Measurements from ENCODE around the gene MYBPC2. TPM values are rescaled to one million over a fixed set of nuclear protein-coding genes. Genes with fewer than 3 reads are reported as not detected.
"Not testable (repeated sequence)": the region's sequence is repeated elsewhere in the genome, so short reads cannot be mapped to it uniquely, and the experiment has no call there.

The MYBPC2 gene
- total and polyA plus RNA-seq, 2 donors (not counting 3 experiments of a cell fraction or from before 2014, with no cell fraction given): 0.03 TPM; not detected in 1

GRCh38 chr19:50387868-50388245 lies 44.8 kb upstream of the MYBPC2 start:
- dilution Hi-C loops (cut with MboI; ENCODE audit: extremely low pct_ligation_motif_present, low sequenced_read_pairs): no loop called here
- Histone ChIP-seq H3K36me3 (ENCODE audit: control insufficient read depth in 2 of 2, extremely low read depth in 1 of 2, insufficient read depth in 2 of 2, low read length in 2 of 2) (no peaks in the 10 kb centered on the region), H3K27ac (ENCODE audit: insufficient read depth, low read depth, low read length) (no peak overlapping the region), H2AFZ (ENCODE audit: low read depth, low read length) (no peak overlapping the region), H3K27me3 (ENCODE audit: control insufficient read depth in 2 of 2, insufficient read depth in 2 of 2, low read length in 2 of 2) (no peaks in the 10 kb centered on the region), H3K9me3 (replicated peaks; ENCODE audit: control insufficient read depth, insufficient read depth, low read length) (no peaks in the 10 kb centered on the region), H4K20me1 (replicated peaks; ENCODE audit: control insufficient read depth, extremely low read depth, insufficient read depth, low read length) (no peaks in the 10 kb centered on the region), H3K9me1 (replicated peaks; ENCODE audit: control insufficient read depth, extremely low read depth, insufficient read depth, low read length) (no peaks in the 10 kb centered on the region), H3K79me2 (ENCODE audit: control insufficient read depth, insufficient read depth, low read length) (peaks cover 33% of the 10 kb centered on the region), H3K4me1 (ENCODE audit: control insufficient read depth, extremely low read depth, insufficient read depth, low read length) (peaks cover 16% of the 10 kb centered on the region), H3K9ac (replicated peaks; ENCODE audit: extremely low read depth, insufficient read depth, low read length) (no peak overlapping the region), H3K4me3 (replicated peaks in 1 of 3; ENCODE audit: insufficient read depth in 1 of 3, low read depth in 1 of 3, low read length in 3 of 3) (no peak overlapping the region), H3K4me2 (ENCODE audit: insufficient read depth, low read length) (no peak overlapping the region)
- DNase-seq (ENCODE audit: low read depth, low spot score) (no peak), FAIRE-seq (no peak)
- TF ChIP-seq, protein P1, sequence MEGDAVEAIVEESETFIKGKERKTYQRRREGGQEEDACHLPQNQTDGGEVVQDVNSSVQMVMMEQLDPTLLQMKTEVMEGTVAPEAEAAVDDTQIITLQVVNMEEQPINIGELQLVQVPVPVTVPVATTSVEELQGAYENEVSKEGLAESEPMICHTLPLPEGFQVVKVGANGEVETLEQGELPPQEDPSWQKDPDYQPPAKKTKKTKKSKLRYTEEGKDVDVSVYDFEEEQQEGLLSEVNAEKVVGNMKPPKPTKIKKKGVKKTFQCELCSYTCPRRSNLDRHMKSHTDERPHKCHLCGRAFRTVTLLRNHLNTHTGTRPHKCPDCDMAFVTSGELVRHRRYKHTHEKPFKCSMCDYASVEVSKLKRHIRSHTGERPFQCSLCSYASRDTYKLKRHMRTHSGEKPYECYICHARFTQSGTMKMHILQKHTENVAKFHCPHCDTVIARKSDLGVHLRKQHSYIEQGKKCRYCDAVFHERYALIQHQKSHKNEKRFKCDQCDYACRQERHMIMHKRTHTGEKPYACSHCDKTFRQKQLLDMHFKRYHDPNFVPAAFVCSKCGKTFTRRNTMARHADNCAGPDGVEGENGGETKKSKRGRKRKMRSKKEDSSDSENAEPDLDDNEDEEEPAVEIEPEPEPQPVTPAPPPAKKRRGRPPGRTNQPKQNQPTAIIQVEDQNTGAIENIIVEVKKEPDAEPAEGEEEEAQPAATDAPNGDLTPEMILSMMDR (IDR thresholded peaks at IDR 0.05; ENCODE audit: extremely low read depth in 1 of 2, insufficient read depth in 1 of 2, low read depth in 1 of 2, low read length in 2 of 2): no peak
- no peak for TF ChIP-seq EZH2 (IDR thresholded peaks at IDR 0.05; ENCODE audit: borderline replicate concordance, low read depth, low read length, severe bottlenecking)
- no peak for TF ChIP-seq POLR2A (IDR thresholded peaks at IDR 0.05; ENCODE audit: low read depth, low read length)
- TF ChIP-seq JUN (IDR thresholded peaks at IDR 0.05; ENCODE audit: borderline replicate concordance, insufficient read depth, insufficient read length, low read depth): no peak
- no peak for TF ChIP-seq POLR2AphosphoS5 (IDR thresholded peaks at IDR 0.05; ENCODE audit: insufficient read depth, low read depth, low read length)
- TF ChIP-seq FOS (IDR thresholded peaks at IDR 0.05; ENCODE audit: borderline replicate concordance, insufficient read depth, low read length): no peak
- TF ChIP-seq MAX (IDR thresholded peaks at IDR 0.05; ENCODE audit: insufficient read depth, insufficient read length): no peak
- TF ChIP-seq GATA2 (IDR thresholded peaks at IDR 0.05; ENCODE audit: insufficient read depth, insufficient read length, low read depth, low read length): no peak
- intact Hi-C loops (cut with micrococcal nuclease): no loop called here
- no TSS peak for BruUV-seq (replicated peaks)
- ChIA-PET CTCF (no interaction called here), POLR2A (interaction anchor here (0.6 kb wide), 1 partner anchor 496 kb away, joined by 6 read pairs; no protein-coding TSS in a partner anchor)

GRCh38 chr19:50390295-50390694 lies 42.4 kb upstream of the MYBPC2 start:
- POLR2A ChIA-PET: interaction anchor here (0.7 kb wide), 1 partner anchor 121 kb away, joined by 3 read pairs; the partner anchor contains the start of gene JOSD2
- CTCF ChIA-PET: interaction anchor here (1.1 to 1.6 kb wide), 2 partner anchors 14 to 22 kb away, joined by 3 read pairs; no protein-coding TSS in a partner anchor
- FAIRE-seq; H3K4me2 ChIP-seq (ENCODE audit: insufficient read depth, low read length); dilution Hi-C loops (cut with MboI; ENCODE audit: extremely low pct_ligation_motif_present, low sequenced_read_pairs); H3K9ac ChIP-seq (replicated peaks; ENCODE audit: extremely low read depth, insufficient read depth, low read length); H3K4me1 ChIP-seq (ENCODE audit: control insufficient read depth, extremely low read depth, insufficient read depth, low read length); BruUV-seq (replicated peaks); H4K20me1 ChIP-seq (replicated peaks; ENCODE audit: control insufficient read depth, extremely low read depth, insufficient read depth, low read length); DNase-seq (ENCODE audit: low read depth, low spot score); H3K9me3 ChIP-seq (replicated peaks; ENCODE audit: control insufficient read depth, insufficient read depth, low read length); H3K27me3 ChIP-seq (ENCODE audit: control insufficient read depth in 2 of 2, insufficient read depth in 2 of 2, low read length in 2 of 2); H3K9me1 ChIP-seq (replicated peaks; ENCODE audit: control insufficient read depth, extremely low read depth, insufficient read depth, low read length); H3K36me3 ChIP-seq (ENCODE audit: control insufficient read depth in 2 of 2, extremely low read depth in 1 of 2, insufficient read depth in 2 of 2, low read length in 2 of 2); H2AFZ ChIP-seq (ENCODE audit: low read depth, low read length); intact Hi-C loops (cut with micrococcal nuclease); H3K4me3 ChIP-seq (replicated peaks in 1 of 3; ENCODE audit: insufficient read depth in 1 of 3, low read depth in 1 of 3, low read length in 3 of 3); H3K27ac ChIP-seq (ENCODE audit: insufficient read depth, low read depth, low read length): not testable (repeated sequence)
- peaks cover 31% of the 10 kb centered on the region for H3K79me2 ChIP-seq (ENCODE audit: control insufficient read depth, insufficient read depth, low read length)

GRCh38 chr19:50390952-50391351 lies 41.7 kb upstream of the MYBPC2 start:
- POLR2A ChIA-PET; H3K27ac ChIP-seq (ENCODE audit: insufficient read depth, low read depth, low read length); H3K9me1 ChIP-seq (replicated peaks; ENCODE audit: control insufficient read depth, extremely low read depth, insufficient read depth, low read length); H2AFZ ChIP-seq (ENCODE audit: low read depth, low read length); dilution Hi-C loops (cut with MboI; ENCODE audit: extremely low pct_ligation_motif_present, low sequenced_read_pairs); H3K9me3 ChIP-seq (replicated peaks; ENCODE audit: control insufficient read depth, insufficient read depth, low read length); H3K4me1 ChIP-seq (ENCODE audit: control insufficient read depth, extremely low read depth, insufficient read depth, low read length); intact Hi-C loops (cut with micrococcal nuclease); H3K9ac ChIP-seq (replicated peaks; ENCODE audit: extremely low read depth, insufficient read depth, low read length); CTCF ChIA-PET; BruUV-seq (replicated peaks); FAIRE-seq; H3K27me3 ChIP-seq (ENCODE audit: control insufficient read depth in 2 of 2, insufficient read depth in 2 of 2, low read length in 2 of 2); H3K4me2 ChIP-seq (ENCODE audit: insufficient read depth, low read length); DNase-seq (ENCODE audit: low read depth, low spot score); H3K4me3 ChIP-seq (replicated peaks in 1 of 3; ENCODE audit: insufficient read depth in 1 of 3, low read depth in 1 of 3, low read length in 3 of 3); H4K20me1 ChIP-seq (replicated peaks; ENCODE audit: control insufficient read depth, extremely low read depth, insufficient read depth, low read length); H3K36me3 ChIP-seq (ENCODE audit: control insufficient read depth in 2 of 2, extremely low read depth in 1 of 2, insufficient read depth in 2 of 2, low read length in 2 of 2): not testable (repeated sequence)
- peaks cover 27% of the 10 kb centered on the region for H3K79me2 ChIP-seq (ENCODE audit: control insufficient read depth, insufficient read depth, low read length)
